ENCODE results near the gene CNOT10.

DNA sequence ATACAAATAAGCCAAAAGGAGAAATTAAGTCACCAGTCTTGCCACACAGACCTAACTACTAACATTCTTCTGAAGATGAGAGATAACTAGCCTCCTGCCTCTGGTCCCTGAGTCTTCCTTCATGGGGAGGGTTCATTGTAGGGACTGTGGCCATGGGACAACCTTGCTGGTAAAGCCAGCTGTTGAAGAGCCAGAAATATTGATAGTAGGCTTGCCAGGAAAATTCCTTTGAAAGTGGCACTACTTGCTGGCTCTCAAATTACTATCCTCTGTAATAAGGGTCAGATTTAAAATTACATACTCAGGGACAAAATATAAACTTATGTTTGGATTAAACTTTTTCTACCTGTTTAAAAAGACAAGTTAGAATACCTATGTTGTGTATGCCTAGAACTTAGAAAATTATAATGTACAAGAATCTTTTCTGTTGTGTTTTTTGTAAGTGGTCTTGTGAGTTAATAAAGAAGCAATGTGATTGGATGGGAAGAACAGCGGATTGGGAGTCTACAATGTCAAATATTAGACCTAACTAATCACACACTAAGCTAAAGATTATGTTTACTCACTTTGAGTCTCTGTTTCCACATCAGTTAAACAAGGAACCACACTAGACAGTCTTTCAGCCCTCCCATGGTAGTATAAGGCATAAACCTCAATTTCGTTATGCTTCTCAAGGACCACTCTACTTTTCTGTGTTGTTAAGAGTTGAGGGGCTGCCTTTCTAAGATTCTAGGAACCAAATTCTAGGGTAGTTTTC lies 72.8 kb downstream of the CNOT10 start:
- TF ChIP-seq EP300 (IDR thresholded peaks at IDR 0.05) (no peak), POLR2AphosphoS5 (IDR thresholded peaks at IDR 0.05) (no peak), POLR2A (IDR thresholded peaks at IDR 0.05) (no peak)
- TF ChIP-seq, protein P1, sequence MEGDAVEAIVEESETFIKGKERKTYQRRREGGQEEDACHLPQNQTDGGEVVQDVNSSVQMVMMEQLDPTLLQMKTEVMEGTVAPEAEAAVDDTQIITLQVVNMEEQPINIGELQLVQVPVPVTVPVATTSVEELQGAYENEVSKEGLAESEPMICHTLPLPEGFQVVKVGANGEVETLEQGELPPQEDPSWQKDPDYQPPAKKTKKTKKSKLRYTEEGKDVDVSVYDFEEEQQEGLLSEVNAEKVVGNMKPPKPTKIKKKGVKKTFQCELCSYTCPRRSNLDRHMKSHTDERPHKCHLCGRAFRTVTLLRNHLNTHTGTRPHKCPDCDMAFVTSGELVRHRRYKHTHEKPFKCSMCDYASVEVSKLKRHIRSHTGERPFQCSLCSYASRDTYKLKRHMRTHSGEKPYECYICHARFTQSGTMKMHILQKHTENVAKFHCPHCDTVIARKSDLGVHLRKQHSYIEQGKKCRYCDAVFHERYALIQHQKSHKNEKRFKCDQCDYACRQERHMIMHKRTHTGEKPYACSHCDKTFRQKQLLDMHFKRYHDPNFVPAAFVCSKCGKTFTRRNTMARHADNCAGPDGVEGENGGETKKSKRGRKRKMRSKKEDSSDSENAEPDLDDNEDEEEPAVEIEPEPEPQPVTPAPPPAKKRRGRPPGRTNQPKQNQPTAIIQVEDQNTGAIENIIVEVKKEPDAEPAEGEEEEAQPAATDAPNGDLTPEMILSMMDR (IDR thresholded peaks at IDR 0.05) = no peak
